Measurements from ENCODE around the gene ISM1.

Gene ISM1

DNA sequence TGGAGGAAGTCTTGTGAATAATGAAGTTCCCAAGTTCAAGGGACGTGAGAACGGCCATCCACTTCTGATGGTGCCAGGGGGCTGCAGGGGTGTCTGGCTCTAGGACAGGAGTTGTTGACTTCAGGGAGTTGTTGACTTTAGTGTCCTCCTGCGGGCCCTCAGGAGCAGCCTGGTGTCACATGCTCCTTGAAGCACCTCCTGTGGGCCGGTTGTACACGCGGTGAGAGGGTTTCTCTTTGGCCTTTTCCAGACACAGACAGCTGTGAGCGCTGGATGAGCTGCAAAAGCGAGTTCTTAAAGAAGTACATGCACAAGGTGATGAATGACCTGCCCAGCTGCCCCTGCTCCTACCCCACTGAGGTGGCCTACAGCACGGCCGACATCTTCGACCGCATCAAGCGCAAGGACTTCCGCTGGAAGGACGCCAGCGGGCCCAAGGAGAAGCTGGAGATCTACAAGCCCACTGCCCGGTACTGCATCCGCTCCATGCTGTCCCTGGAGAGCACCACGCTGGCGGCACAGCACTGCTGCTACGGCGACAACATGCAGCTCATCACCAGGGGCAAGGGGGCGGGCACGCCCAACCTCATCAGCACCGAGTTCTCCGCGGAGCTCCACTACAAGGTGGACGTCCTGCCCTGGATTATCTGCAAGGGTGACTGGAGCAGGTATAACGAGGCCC, 77.8 kb downstream of the ISM1 start:
- H3K4me3 ChIP-seq (ENCODE audit: low read length) = no peak overlapping the region

GRCh38 chr20:13299401-13299800, 78.3 kb downstream of the ISM1 start:
- Histone ChIP-seq H3K4me1 (ENCODE audit: insufficient read depth, low read length) (no peaks in the 10 kb centered on the region), H3K27me3 (ENCODE audit: insufficient read depth, low read length) (no peaks in the 10 kb centered on the region), H2AFZ (ENCODE audit: low read depth, low read length) (no peak overlapping the region), H3K4me3 (ENCODE audit: low read length) (no peak overlapping the region), H3K9me3 (ENCODE audit: low read length) (no peaks in the 10 kb centered on the region), H3K36me3 (ENCODE audit: insufficient read depth, low read length) (no peaks in the 10 kb centered on the region)

More for the DNA sequence above, 77.8 kb downstream of the ISM1 start:
- no peaks in the 10 kb centered on the region for H3K4me1 ChIP-seq (ENCODE audit: insufficient read depth, low read length)
- H3K9me3 ChIP-seq (ENCODE audit: low read length) = no peaks in the 10 kb centered on the region
- H3K27me3 ChIP-seq (ENCODE audit: insufficient read depth, low read length) = no peaks in the 10 kb centered on the region
- no peaks in the 10 kb centered on the region for H3K36me3 ChIP-seq (ENCODE audit: insufficient read depth, low read length)
- H2AFZ ChIP-seq (ENCODE audit: low read depth, low read length) = no peak overlapping the region

DNA sequence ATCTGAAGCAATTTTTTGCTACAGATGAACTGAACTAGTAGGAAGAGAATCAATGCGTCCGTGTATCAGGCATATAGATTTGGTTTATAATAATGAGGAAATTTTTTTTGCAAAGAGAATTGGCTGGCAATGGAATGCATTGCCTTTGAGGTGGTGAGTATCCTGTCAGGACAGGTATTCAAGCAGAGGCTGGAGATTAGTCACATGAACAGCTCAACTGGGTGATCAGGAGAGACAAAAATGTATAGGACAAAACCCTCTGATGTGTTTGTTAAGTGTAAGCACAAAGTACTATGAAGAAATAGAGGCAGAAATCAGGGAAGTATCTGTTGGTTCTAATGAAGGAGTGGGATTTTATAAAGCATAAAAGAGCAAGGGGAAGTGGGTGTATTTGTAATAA, 80.5 kb downstream of the ISM1 start:
- Histone ChIP-seq H2AFZ (ENCODE audit: low read depth, low read length) (no peak overlapping the region), H3K36me3 (ENCODE audit: insufficient read depth, low read length) (no peaks in the 10 kb centered on the region), H3K27me3 (ENCODE audit: insufficient read depth, low read length) (no peaks in the 10 kb centered on the region), H3K9me3 (ENCODE audit: low read length) (no peaks in the 10 kb centered on the region), H3K4me1 (ENCODE audit: insufficient read depth, low read length) (no peaks in the 10 kb centered on the region), H3K4me3 (ENCODE audit: low read length) (no peak overlapping the region)

GRCh38 chr20:13302647-13303450, 81.8 kb downstream of the ISM1 start:
- Histone ChIP-seq H3K36me3 (ENCODE audit: insufficient read depth, low read length) (no peaks in the 10 kb centered on the region), H3K27me3 (ENCODE audit: insufficient read depth, low read length) (no peaks in the 10 kb centered on the region), H3K9me3 (ENCODE audit: low read length) (no peaks in the 10 kb centered on the region), H3K4me3 (ENCODE audit: low read length) (no peak overlapping the region), H3K4me1 (ENCODE audit: insufficient read depth, low read length) (peaks cover 4% of the 10 kb centered on the region), H2AFZ (ENCODE audit: low read depth, low read length) (no peak overlapping the region)

DNA sequence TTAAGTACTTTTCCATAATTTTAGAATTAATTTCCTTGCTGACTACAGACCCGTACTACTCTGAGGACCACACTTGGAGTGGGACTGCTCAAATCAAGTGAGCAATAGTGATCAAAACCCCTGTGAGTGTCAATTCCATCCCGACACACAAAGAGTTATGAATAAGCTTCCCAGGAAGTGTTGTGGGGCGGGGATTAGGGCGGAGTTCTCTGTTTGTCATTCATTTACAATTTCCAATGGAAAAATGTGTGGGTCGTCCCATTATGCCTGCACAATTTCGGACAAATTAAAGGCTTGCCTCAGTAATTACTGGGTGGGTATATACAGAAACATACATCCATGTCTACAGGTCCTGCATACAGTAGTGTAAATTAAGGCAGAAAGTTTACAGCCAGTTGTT, 84.2 kb downstream of the ISM1 start:
- Histone ChIP-seq H3K36me3 (ENCODE audit: insufficient read depth, low read length) (no peaks in the 10 kb centered on the region), H3K27me3 (ENCODE audit: insufficient read depth, low read length) (no peaks in the 10 kb centered on the region), H2AFZ (ENCODE audit: low read depth, low read length) (no peak overlapping the region), H3K9me3 (ENCODE audit: low read length) (no peaks in the 10 kb centered on the region), H3K4me3 (ENCODE audit: low read length) (no peak overlapping the region), H3K4me1 (ENCODE audit: insufficient read depth, low read length) (peaks cover 9% of the 10 kb centered on the region)

GRCh38 chr20:13307562-13308163, 86.6 kb downstream of the ISM1 start:
- H3K27me3 ChIP-seq (ENCODE audit: insufficient read depth, low read length) = no peaks in the 10 kb centered on the region
- H3K4me3 ChIP-seq (ENCODE audit: low read length) = no peak overlapping the region
- no peaks in the 10 kb centered on the region for H3K9me3 ChIP-seq (ENCODE audit: low read length)
- H2AFZ ChIP-seq (ENCODE audit: low read depth, low read length) = no peak overlapping the region
- no peaks in the 10 kb centered on the region for H3K36me3 ChIP-seq (ENCODE audit: insufficient read depth, low read length)
- H3K4me1 ChIP-seq (ENCODE audit: insufficient read depth, low read length) = peaks cover 9% of the 10 kb centered on the region

DNA sequence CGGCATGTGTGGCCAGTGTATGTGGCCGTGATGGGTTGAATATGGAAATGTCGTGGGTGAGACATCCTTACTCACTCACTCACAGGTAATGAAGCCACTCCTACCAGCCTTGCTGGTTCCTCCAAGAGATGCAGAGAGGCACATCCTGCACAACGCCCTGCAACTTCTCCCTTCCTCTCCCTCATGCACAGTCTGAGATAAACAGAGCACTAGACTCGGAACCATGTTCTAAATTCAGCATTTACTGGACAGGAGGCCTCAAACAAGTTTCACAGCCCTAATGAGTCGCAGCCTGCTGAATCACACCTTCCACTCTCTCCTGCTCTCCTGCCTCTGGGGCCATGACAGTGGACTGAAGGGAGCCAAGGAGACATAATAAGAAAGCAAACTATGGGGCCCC, 91.2 kb downstream of the ISM1 start:
- Histone ChIP-seq H3K4me1 (ENCODE audit: insufficient read depth, low read length) (peaks cover 9% of the 10 kb centered on the region), H2AFZ (ENCODE audit: low read depth, low read length) (no peak overlapping the region), H3K36me3 (ENCODE audit: insufficient read depth, low read length) (no peaks in the 10 kb centered on the region), H3K27me3 (ENCODE audit: insufficient read depth, low read length) (no peaks in the 10 kb centered on the region), H3K9me3 (ENCODE audit: low read length) (no peaks in the 10 kb centered on the region), H3K4me3 (ENCODE audit: low read length) (no peak overlapping the region)

- Histone ChIP-seq H2AFZ (ENCODE audit: low read depth, low read length) (no peak overlapping the region), H3K36me3 (ENCODE audit: insufficient read depth, low read length) (no peaks in the 10 kb centered on the region), H3K9me3 (ENCODE audit: low read length) (no peaks in the 10 kb centered on the region), H3K4me3 (ENCODE audit: low read length) (no peak overlapping the region), H3K27me3 (ENCODE audit: insufficient read depth, low read length) (no peaks in the 10 kb centered on the region), H3K4me1 (ENCODE audit: insufficient read depth, low read length) (peaks cover 3% of the 10 kb centered on the region)
Measured at GRCh38 chr20:13313201-13313600, 92.1 kb downstream of the ISM1 start.

DNA sequence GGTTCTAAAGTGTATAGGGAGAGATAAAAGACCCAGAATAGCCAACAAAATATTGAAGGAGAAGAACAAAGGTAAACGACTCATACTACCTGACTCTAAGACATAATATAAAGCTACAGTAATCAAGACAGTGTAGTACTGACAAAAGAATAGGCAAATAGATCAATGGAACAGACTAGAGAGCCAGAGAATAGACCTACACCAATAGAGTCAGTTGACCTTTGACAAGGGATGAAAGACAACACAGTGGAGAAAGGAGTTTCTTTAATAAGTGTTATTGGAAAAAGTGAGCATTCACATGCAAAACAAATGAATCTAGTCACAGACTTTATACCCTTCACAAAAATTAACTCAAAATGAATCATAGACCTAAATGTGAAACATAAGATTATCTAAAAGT, 96.4 kb downstream of the ISM1 start:
- Histone ChIP-seq H2AFZ (ENCODE audit: low read depth, low read length) (no peak overlapping the region), H3K4me3 (ENCODE audit: low read length) (no peak overlapping the region), H3K9me3 (ENCODE audit: low read length) (no peaks in the 10 kb centered on the region), H3K4me1 (ENCODE audit: insufficient read depth, low read length) (no peaks in the 10 kb centered on the region), H3K36me3 (ENCODE audit: insufficient read depth, low read length) (no peaks in the 10 kb centered on the region), H3K27me3 (ENCODE audit: insufficient read depth, low read length) (no peaks in the 10 kb centered on the region)

DNA sequence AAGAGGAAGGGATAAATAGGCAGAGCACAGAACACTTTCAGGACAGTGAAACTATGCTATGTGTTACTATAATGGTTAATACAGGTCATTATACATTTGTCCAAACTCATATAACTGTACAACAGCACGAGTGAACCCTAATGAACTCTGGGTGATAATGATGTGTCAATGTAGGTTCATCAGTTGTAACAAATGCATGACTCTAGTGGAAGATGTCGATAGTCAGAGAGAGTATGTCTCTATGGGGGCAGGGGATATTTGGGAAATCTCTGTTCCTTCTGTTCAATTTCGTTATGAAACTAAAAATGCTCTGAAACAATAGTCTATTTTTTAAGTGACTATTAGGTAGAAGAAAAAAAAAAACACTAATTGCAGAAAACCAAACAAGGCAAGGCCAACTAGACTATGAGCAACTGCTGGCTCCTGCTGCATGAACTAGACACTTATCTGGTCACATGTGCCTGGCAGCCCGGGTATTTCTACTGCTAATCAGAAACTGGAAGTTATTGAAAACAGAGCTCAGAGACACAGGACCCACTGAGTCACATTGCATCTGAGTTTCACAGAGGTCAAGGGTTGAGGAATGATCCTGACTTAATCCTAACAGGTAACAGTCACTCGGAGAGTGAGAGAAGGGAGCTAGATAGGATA, 97.9 kb downstream of the ISM1 start:
- H2AFZ ChIP-seq (ENCODE audit: low read depth, low read length) = no peak overlapping the region
- no peaks in the 10 kb centered on the region for H3K9me3 ChIP-seq (ENCODE audit: low read length)
- H3K27me3 ChIP-seq (ENCODE audit: insufficient read depth, low read length) = no peaks in the 10 kb centered on the region
- no peaks in the 10 kb centered on the region for H3K36me3 ChIP-seq (ENCODE audit: insufficient read depth, low read length)
- H3K4me3 ChIP-seq (ENCODE audit: low read length) = no peak overlapping the region
- no peaks in the 10 kb centered on the region for H3K4me1 ChIP-seq (ENCODE audit: insufficient read depth, low read length)

- no peaks in the 10 kb centered on the region for H3K4me1 ChIP-seq (ENCODE audit: insufficient read depth, low read length)
- no peak overlapping the region for H2AFZ ChIP-seq (ENCODE audit: low read depth, low read length)
- H3K27me3 ChIP-seq (ENCODE audit: insufficient read depth, low read length) = no peaks in the 10 kb centered on the region
- H3K9me3 ChIP-seq (ENCODE audit: low read length) = no peaks in the 10 kb centered on the region
- H3K4me3 ChIP-seq (ENCODE audit: low read length) = no peak overlapping the region
- H3K36me3 ChIP-seq (ENCODE audit: insufficient read depth, low read length) = no peaks in the 10 kb centered on the region
Measured at GRCh38 chr20:13320702-13321101, 99.6 kb downstream of the ISM1 start.

GRCh38 chr20:13321416-13321815, 100.3 kb downstream of the ISM1 start:
- H3K36me3 ChIP-seq (ENCODE audit: insufficient read depth, low read length) = no peaks in the 10 kb centered on the region
- no peak overlapping the region for H3K4me3 ChIP-seq (ENCODE audit: low read length)
- H3K27me3 ChIP-seq (ENCODE audit: insufficient read depth, low read length) = no peaks in the 10 kb centered on the region
- H3K4me1 ChIP-seq (ENCODE audit: insufficient read depth, low read length) = no peaks in the 10 kb centered on the region
- H3K9me3 ChIP-seq (ENCODE audit: low read length) = no peaks in the 10 kb centered on the region
- no peak overlapping the region for H2AFZ ChIP-seq (ENCODE audit: low read depth, low read length)

DNA sequence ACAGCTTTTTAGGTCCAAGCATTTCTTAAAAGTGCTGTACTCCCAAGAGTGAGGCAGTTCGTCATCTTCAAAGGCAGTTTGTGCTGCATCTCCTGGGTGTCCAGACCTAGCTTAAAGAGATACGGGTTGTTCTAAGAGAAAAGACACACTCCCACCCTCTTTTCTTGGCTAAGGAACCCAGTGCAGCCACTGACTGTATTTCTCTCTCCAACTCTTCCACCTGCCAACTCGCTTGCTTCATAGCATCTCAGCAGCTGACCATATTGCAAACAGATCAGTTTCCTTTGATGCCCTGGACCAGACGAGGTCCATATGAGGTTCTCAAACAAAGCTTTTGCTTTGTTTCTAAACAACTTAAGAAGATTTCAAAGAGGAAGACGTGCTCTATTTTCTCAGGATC, 101.1 kb downstream of the ISM1 start:
- Histone ChIP-seq H3K9me3 (ENCODE audit: low read length) (no peaks in the 10 kb centered on the region), H2AFZ (ENCODE audit: low read depth, low read length) (no peak overlapping the region), H3K4me1 (ENCODE audit: insufficient read depth, low read length) (no peaks in the 10 kb centered on the region)

More for the DNA sequence above, 101.1 kb downstream of the ISM1 start:
- H3K4me3 ChIP-seq (ENCODE audit: low read length) = no peak overlapping the region
- H3K27me3 ChIP-seq (ENCODE audit: insufficient read depth, low read length) = no peaks in the 10 kb centered on the region
- H3K36me3 ChIP-seq (ENCODE audit: insufficient read depth, low read length) = no peaks in the 10 kb centered on the region
